HG03442 (cell line): Measurements from ENCODE around the gene ENTPD6.

Source experiments
- ATAC-seq: cut with Tn5 transposase; IDR thresholded peaks from one replicate; pipeline ENCODE4 v1.9.1; 2021; ENCODE audit warnings: mild to moderate bottlenecking, moderate library complexity; ENCODE audit not compliant: unreplicated experiment

ENTPD6 gene

GRCh38 chr20:25187635-25188034 is 7.9 kb upstream of the ENTPD6 start:
- ATAC-seq: no peak

GRCh38 chr20:25188218-25188617 is 7.3 kb upstream of the ENTPD6 start:
- no peak for ATAC-seq

- no peak for ATAC-seq
Observed at GRCh38 chr20:25191051-25191450, 4.5 kb upstream of the ENTPD6 start.

- ATAC-seq: no peak
Observed at GRCh38 chr20:25191689-25192088, 3.8 kb upstream of the ENTPD6 start.

GRCh38 chr20:25193843-25194242 is 1.7 kb upstream of the ENTPD6 start:
- no peak for ATAC-seq

GRCh38 chr20:25194333-25194972 is 1.1 kb upstream of the ENTPD6 start:
- ATAC-seq: no peak

- peak; percentile 19 for ATAC-seq
Observed at GRCh38 chr20:25195962-25196785, 662 bp downstream of the ENTPD6 start.

GRCh38 chr20:25196786-25197120 is 1.2 kb downstream of the ENTPD6 start:
- ATAC-seq: no peak

GRCh38 chr20:25197183-25197869 is 1.8 kb downstream of the ENTPD6 start:
- ATAC-seq: no peak

GRCh38 chr20:25197870-25198190 is 2.3 kb downstream of the ENTPD6 start:
- no peak for ATAC-seq

GRCh38 chr20:25198663-25199383 is 3.3 kb downstream of the ENTPD6 start:
- ATAC-seq: no peak

- ATAC-seq: no peak
Observed at GRCh38 chr20:25199473-25200260, 4.2 kb downstream of the ENTPD6 start.

- ATAC-seq: no peak
Observed at GRCh38 chr20:25203089-25203488, 7.6 kb downstream of the ENTPD6 start.

- no peak for ATAC-seq
Observed at GRCh38 chr20:25203871-25204320, 8.4 kb downstream of the ENTPD6 start.

- ATAC-seq: no peak
Observed at GRCh38 chr20:25204550-25205276, 9.2 kb downstream of the ENTPD6 start.

- no peak for ATAC-seq
Observed at GRCh38 chr20:25205277-25206062, 10.0 kb downstream of the ENTPD6 start.

GRCh38 chr20:25206063-25206403 is 10.5 kb downstream of the ENTPD6 start:
- no peak for ATAC-seq

- no peak for ATAC-seq
Observed at GRCh38 chr20:25206548-25206947, 11.0 kb downstream of the ENTPD6 start.
